Stimulated activated naive B cell treated with anti-CD40 and anti-IgM and Interleukin-4, amounts not matched to agents 10 μg/mL and 1 μg/mL and 100 μg/mL, for 72 hours (primary cell): ENCODE data around the gene L1TD1.
"Not testable (repeated sequence)": the region's sequence is repeated elsewhere in the genome, so short reads cannot be mapped to it uniquely, and the experiment has no call there.

Experiments
- ATAC-seq, 2 donors: fragments of 150-1000 bp; cut with Tn5 transposase; replicated peaks; 2 replicates each; pipeline ENCODE4 v1.10.0; 2021; ENCODE audit warnings: moderate library complexity in 1 of 2
- DNase-seq: peaks from one replicate; pipeline ENCODE4 v3.0.0; 2021
- H3K27ac Mint-ChIP-seq: one replicate; pipeline ENCODE4 v1.8.0; 2022; ENCODE audit warnings: mild to moderate bottlenecking, mixed read lengths
- H3K27me3 Mint-ChIP-seq, 2 donors: one replicate each; pipeline ENCODE4 v1.8.0; 2022; ENCODE audit warnings: mixed read lengths in 2 of 2
- H3K36me3 Mint-ChIP-seq, 2 donors: one replicate each; pipeline ENCODE4 v1.8.0; 2022; ENCODE audit warnings: mixed read lengths in 2 of 2, mild to moderate bottlenecking in 1 of 2
- H3K4me1 Mint-ChIP-seq, 2 donors: one replicate each; pipeline ENCODE4 v1.8.0; 2022; ENCODE audit warnings: mixed read lengths in 2 of 2, mild to moderate bottlenecking in 1 of 2
- H3K4me3 Mint-ChIP-seq, 2 donors: one replicate each; pipeline ENCODE4 v1.8.0; 2022; ENCODE audit warnings: mild to moderate bottlenecking in 2 of 2, mixed read lengths in 2 of 2, moderate library complexity in 1 of 2
- H3K9me3 Mint-ChIP-seq, 2 donors: one replicate each; pipeline ENCODE4 v1.8.0; 2022; ENCODE audit warnings: mixed read lengths in 2 of 2, mild to moderate bottlenecking in 1 of 2

The L1TD1 gene, protein sequence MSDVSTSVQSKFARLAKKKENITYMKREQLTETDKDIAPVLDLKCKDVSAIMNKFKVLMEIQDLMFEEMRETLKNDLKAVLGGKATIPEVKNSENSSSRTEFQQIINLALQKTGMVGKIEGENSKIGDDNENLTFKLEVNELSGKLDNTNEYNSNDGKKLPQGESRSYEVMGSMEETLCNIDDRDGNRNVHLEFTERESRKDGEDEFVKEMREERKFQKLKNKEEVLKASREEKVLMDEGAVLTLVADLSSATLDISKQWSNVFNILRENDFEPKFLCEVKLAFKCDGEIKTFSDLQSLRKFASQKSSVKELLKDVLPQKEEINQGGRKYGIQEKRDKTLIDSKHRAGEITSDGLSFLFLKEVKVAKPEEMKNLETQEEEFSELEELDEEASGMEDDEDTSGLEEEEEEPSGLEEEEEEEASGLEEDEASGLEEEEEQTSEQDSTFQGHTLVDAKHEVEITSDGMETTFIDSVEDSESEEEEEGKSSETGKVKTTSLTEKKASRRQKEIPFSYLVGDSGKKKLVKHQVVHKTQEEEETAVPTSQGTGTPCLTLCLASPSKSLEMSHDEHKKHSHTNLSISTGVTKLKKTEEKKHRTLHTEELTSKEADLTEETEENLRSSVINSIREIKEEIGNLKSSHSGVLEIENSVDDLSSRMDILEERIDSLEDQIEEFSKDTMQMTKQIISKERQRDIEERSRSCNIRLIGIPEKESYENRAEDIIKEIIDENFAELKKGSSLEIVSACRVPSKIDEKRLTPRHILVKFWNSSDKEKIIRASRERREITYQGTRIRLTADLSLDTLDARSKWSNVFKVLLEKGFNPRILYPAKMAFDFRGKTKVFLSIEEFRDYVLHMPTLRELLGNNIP

DNA sequence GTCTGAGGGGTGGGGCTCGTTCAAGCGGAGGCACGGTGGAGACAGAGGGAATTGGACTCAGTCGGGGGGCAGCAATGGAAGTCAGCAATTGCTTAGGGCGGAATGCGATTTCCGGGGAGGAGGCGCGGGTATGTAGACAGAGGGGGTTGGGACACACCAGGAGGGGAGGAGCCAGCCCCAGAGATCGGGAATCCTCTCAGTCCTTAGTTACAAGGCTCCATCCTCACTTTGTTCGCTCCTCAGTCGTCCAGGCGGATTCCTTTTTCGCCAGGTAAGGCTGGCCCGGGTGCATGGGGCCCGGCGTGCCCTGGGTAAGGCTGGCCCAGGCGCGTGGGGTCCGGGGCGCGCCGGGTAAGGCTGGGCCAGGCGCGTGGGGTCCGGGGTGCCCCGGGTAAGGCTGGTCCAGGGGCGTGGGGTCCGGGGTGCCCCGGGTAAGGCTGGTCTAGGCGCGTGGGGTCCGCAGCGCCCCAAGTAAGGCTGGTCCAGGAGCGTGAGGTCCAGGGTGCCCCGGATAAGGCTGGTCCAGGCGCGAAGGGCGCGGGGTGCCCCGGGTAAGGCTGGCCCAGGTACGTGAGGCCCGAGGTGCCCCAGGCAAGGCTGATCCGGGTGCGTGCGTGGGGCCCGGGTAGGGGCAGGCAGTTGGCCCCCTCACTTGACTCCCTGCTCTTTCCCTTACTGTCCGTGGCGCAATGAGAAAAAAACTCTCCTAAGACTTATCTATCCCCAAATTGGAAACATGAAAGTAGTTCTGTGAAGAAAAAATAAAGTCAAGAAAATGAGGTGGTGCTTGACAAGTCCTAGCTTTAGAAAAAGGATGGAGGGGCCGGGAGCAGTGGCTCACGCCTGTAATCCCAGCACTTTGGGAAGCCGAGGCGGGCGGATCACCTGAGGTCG, at the start of gene L1TD1:
TSS of gene L1TD1 (plus strand) at position 199 of the 894 bp plus-strand sequence. CDS start 11,780 bp downstream, outside the sequence.
- ATAC-seq (no peak), DNase-seq (no peak)
- H3K36me3 Mint-ChIP-seq = peaks cover 3 to 9% of the 10 kb centered on the region in 2 donors
- peaks cover 32 to 52% of the 10 kb centered on the region in 2 donors for H3K27me3 Mint-ChIP-seq
- H3K27ac Mint-ChIP-seq = no peak within 1 kb of the TSS
- H3K4me3 Mint-ChIP-seq = peak within 1 kb of the TSS in 1 of 2 donors; percentile 63
- H3K4me1 Mint-ChIP-seq = peaks cover 3 to 14% of the 10 kb centered on the region in 2 donors
- H3K9me3 Mint-ChIP-seq = peaks cover 4 to 6% of the 10 kb centered on the region in 2 donors

- Mint-ChIP-seq H3K9me3 (no peaks in the 10 kb centered on the region), H3K27me3 (no peaks in the 10 kb centered on the region), H3K4me3 (no peak overlapping the region), H3K27ac (peak overlapping the region; percentile 25), H3K36me3 (peaks cover 4 to 5% of the 10 kb centered on the region in 2 donors), H3K4me1 (peaks cover 2 to 9% of the 10 kb centered on the region in 2 donors)
- DNase-seq (no peak), ATAC-seq (peak; percentile 63 to 74)
These were observed 34.7 kb upstream of the L1TD1 start for GRCh38 chr1:62159940-62160348.

GRCh38 chr1:62161711-62162110, 32.9 kb upstream of the L1TD1 start:
- Mint-ChIP-seq H3K4me3 (no peak overlapping the region), H3K36me3 (peaks cover 4 to 5% of the 10 kb centered on the region in 2 donors), H3K27ac (no peak overlapping the region), H3K27me3 (no peaks in the 10 kb centered on the region), H3K4me1 (peaks cover 2 to 9% of the 10 kb centered on the region in 2 donors), H3K9me3 (no peaks in the 10 kb centered on the region)
- ATAC-seq (no peak), DNase-seq (no peak)

GRCh38 chr1:62170380-62170779, 24.3 kb upstream of the L1TD1 start:
- not testable (repeated sequence) for H3K4me3 Mint-ChIP-seq, H3K27ac Mint-ChIP-seq, ATAC-seq, DNase-seq, H3K27me3 Mint-ChIP-seq, H3K9me3 Mint-ChIP-seq, H3K4me1 Mint-ChIP-seq, H3K36me3 Mint-ChIP-seq

- peak; percentile 36 to 39 for ATAC-seq
- no peak for DNase-seq
- H3K4me1 Mint-ChIP-seq = no peaks in the 10 kb centered on the region
- no peaks in the 10 kb centered on the region for H3K9me3 Mint-ChIP-seq
- H3K27ac Mint-ChIP-seq = no peak overlapping the region
- H3K36me3 Mint-ChIP-seq = no peaks in the 10 kb centered on the region
- H3K4me3 Mint-ChIP-seq = no peak overlapping the region
- H3K27me3 Mint-ChIP-seq = peaks cover 0 to 6% of the 10 kb centered on the region in 2 donors
These were observed 19.0 kb upstream of the L1TD1 start for GRCh38 chr1:62175568-62176179.

DNA sequence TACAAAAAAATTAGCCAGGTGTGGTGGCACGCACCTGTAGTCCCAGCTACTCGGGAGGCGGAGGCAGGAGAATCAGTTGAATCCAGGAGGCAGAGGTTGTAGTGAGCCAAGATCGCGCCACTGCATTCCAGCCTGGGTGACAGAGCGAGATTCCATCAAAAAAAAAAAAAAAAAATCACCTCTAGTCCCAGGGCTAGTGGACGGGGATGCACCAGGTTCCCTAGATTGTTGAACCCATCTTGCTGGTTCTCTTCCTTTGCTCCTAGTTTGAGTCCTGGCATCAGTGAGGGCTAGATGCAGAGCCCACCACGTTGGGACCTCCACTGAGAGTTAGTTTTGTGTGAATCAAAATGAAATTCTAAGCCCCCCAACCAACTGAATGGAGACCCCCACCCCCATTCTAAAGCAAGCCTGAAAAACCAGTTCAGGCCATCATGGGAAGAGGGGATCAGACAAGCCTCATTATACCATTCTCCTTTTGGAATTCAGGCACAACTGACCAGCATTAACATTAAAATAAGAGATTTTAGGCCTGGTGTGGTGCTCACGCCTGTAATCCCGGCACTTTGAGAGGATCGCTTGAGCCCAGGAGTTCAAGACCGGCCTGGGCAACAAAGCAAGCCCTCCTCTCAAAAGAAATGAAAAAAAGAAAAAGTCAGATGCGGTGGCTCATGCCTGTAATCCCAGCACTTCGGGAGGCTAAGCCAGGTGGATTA, 17.9 kb upstream of the L1TD1 start:
- peaks cover 0 to 6% of the 10 kb centered on the region in 2 donors for H3K27me3 Mint-ChIP-seq
- no peaks in the 10 kb centered on the region for H3K36me3 Mint-ChIP-seq
- H3K27ac Mint-ChIP-seq = no peak overlapping the region
- no peaks in the 10 kb centered on the region for H3K4me1 Mint-ChIP-seq
- no peak overlapping the region for H3K4me3 Mint-ChIP-seq
- ATAC-seq (no peak), DNase-seq (no peak)
- no peaks in the 10 kb centered on the region for H3K9me3 Mint-ChIP-seq

DNA sequence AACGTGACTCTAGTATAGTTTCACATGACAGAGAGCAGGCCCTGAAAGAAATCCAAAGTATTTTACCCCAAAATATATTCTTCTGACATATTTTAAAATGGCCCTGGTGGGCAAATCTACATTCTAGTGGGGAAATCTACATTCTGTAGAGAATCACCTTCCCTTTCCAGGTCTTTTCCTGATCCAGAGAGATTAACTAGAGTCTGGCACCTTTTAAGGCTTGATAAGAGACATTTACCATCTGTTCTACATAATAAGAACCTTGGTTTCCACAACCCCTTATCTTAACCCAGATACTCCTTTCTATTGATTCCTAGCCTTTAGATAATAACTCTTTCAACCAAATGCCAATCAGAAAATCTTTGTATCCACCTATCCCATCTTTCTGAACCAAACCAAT, 17.0 kb upstream of the L1TD1 start:
- no peaks in the 10 kb centered on the region for H3K4me1 Mint-ChIP-seq
- ATAC-seq = no peak

GRCh38 chr1:62178372-62178771, 16.3 kb upstream of the L1TD1 start:
- H3K4me3 Mint-ChIP-seq = no peak overlapping the region
- no peak for DNase-seq
- H3K9me3 Mint-ChIP-seq = no peaks in the 10 kb centered on the region
- no peaks in the 10 kb centered on the region for H3K4me1 Mint-ChIP-seq
- no peaks in the 10 kb centered on the region for H3K27me3 Mint-ChIP-seq
- H3K36me3 Mint-ChIP-seq = no peaks in the 10 kb centered on the region
- H3K27ac Mint-ChIP-seq = no peak overlapping the region
- ATAC-seq = no peak

More for the DNA sequence above, 17.0 kb upstream of the L1TD1 start:
- no peaks in the 10 kb centered on the region for H3K36me3 Mint-ChIP-seq
- no peak for DNase-seq
- no peak overlapping the region for H3K4me3 Mint-ChIP-seq
- H3K9me3 Mint-ChIP-seq = no peaks in the 10 kb centered on the region
- H3K27ac Mint-ChIP-seq = no peak overlapping the region
- H3K27me3 Mint-ChIP-seq = no peaks in the 10 kb centered on the region

DNA sequence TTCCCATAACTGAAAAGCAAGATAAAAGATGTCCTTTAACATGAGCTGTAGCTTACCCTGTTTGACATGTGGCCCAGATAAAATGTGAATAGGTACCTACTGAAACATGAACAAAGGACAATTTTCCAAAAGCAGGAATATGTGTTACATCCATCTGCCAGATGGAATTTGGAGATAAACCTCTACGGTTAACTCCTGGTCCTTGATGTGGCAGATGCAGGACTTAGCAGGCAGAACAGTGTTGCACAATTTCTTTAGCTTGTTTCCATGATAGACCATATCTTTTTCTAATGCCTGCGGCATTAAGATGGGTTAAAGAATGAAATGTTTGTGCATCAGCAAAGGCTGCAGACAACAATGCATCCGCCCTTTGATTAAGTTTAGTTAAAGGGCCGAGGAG, 14.6 kb upstream of the L1TD1 start:
- not testable (repeated sequence) for DNase-seq, ATAC-seq, H3K4me3 Mint-ChIP-seq, H3K4me1 Mint-ChIP-seq, H3K27me3 Mint-ChIP-seq, H3K27ac Mint-ChIP-seq, H3K9me3 Mint-ChIP-seq, H3K36me3 Mint-ChIP-seq

DNA sequence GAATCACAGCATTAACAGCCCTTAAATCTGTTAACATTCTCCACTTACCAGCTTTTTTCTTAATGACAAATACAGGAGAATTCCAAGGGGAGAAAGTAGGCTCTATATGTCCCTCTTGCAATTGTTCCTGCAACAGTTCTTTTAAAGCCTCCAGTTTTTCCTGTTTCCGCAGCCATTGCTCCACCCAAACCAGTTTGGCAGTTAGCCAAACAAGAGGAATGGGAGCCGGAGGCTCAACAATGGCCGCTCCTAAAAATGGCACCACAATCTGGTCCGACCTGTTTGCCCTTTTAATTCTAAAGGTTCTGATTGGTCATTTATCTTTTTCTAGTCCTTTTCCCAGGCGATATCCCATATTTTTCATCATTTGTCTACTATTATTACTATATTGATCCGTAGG, 14.0 kb upstream of the L1TD1 start:
- no peaks in the 10 kb centered on the region for H3K4me1 Mint-ChIP-seq
- no peak for ATAC-seq
- H3K4me3 Mint-ChIP-seq = no peak overlapping the region

GRCh38 chr1:62181532-62181931, 13.1 kb upstream of the L1TD1 start:
- no peaks in the 10 kb centered on the region for H3K9me3 Mint-ChIP-seq
- H3K36me3 Mint-ChIP-seq = no peaks in the 10 kb centered on the region
- H3K27ac Mint-ChIP-seq = no peak overlapping the region
- DNase-seq (no peak), ATAC-seq (no peak)
- peaks cover 0 to 5% of the 10 kb centered on the region in 2 donors for H3K27me3 Mint-ChIP-seq
- H3K4me1 Mint-ChIP-seq = no peaks in the 10 kb centered on the region
- no peak overlapping the region for H3K4me3 Mint-ChIP-seq

More for the DNA sequence above, 14.0 kb upstream of the L1TD1 start:
- Mint-ChIP-seq H3K27me3 (peaks cover 0 to 5% of the 10 kb centered on the region in 2 donors), H3K36me3 (no peaks in the 10 kb centered on the region), H3K9me3 (no peaks in the 10 kb centered on the region), H3K27ac (no peak overlapping the region)
- DNase-seq = no peak

DNA sequence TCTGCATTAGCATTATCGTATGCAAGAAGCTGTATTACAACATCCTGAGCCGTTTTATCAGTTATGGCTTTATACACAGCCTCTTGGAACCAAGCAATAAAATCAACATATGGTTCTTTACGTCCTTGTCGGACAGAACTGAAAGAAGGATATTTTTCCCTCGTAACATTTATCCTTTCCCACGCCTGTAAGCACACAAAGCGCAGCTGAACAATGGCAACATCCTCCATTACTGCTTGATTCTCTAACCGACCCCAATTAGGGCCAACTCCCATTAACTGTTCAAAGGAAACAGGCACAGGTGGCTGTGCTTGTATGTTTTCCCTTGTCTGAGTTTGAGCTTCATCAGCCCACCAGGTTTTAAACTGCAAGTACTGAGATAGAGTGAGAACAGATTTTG, 12.5 kb upstream of the L1TD1 start:
- H3K27ac Mint-ChIP-seq, H3K4me3 Mint-ChIP-seq, H3K9me3 Mint-ChIP-seq, H3K27me3 Mint-ChIP-seq, ATAC-seq, DNase-seq, H3K36me3 Mint-ChIP-seq, H3K4me1 Mint-ChIP-seq: not testable (repeated sequence)
